Ovary (tissue), 9 donors: ENCODE results near the gene BEX3. TPM values are rescaled to one million over a fixed set of nuclear protein-coding genes. Genes with fewer than 3 reads are reported as not detected.

Source experiments
- DNase-seq, 5 donors: peaks; one replicate each; pipeline ENCODE4 v3.0.0-alpha.2; 2019 to 2020
- H3K27ac ChIP-seq, 2 donors: fragments of 200-600 bp; one replicate each; pipeline versions ENCODE4 v1.5.1 to v1.8.0; 2019 to 2022
- H3K27me3 ChIP-seq: fragments of 200-600 bp; one replicate; pipeline ENCODE4 v1.8.0; 2022
- H3K36me3 ChIP-seq: fragments of 200-600 bp; sonication (generic); one replicate; pipeline ENCODE4 v1.5.1; 2019
- H3K4me1 ChIP-seq: one replicate; pipeline ENCODE4 v1.8.1; 2013; ENCODE audit warnings: mild to moderate bottlenecking, moderate library complexity; ENCODE audit not compliant: insufficient read depth
- H3K4me3 ChIP-seq: fragments of 200-600 bp; sonication (generic); one replicate; pipeline ENCODE4 v1.5.1; 2017
- H3K9me3 ChIP-seq, 2 donors: fragments of 200-600 bp in 1 of 2; sonication (generic) in 1 of 2; one replicate each; pipeline versions ENCODE4 v1.5.1 to v1.8.1; 2013 to 2019; ENCODE audit warnings: mild to moderate bottlenecking in 1 of 2, moderate library complexity in 1 of 2
- CTCF ChIP-seq, 3 donors: fragments of 450-650 bp in 2 of 3; fragments of 200-600 bp in 1 of 3; IDR thresholded peaks; one replicate each; pipeline versions ENCODE4 v1.5.1 to v1.8.0; 2016 to 2022; ENCODE audit warnings: antibody characterized with exemption in 3 of 3, mild to moderate bottlenecking in 1 of 3
- EP300 ChIP-seq: sonication (generic); formaldehyde crosslinking; IDR thresholded peaks from one replicate; pipeline ENCODE4 v1.6.1; 2017; ENCODE audit warnings: antibody characterized with exemption
- POLR2A ChIP-seq: fragments of 450-650 bp; IDR thresholded peaks from one replicate; pipeline ENCODE4 v1.6.1; 2017; ENCODE audit warnings: antibody characterized with exemption, mild to moderate bottlenecking, moderate library complexity
- WGBS, 3 donors: extraction: QIAGEN DNeasy Blood & Tissue Kit in 1 of 3; methylation state at CpG; one replicate each; pipeline versions ENCODE4 v1.1.5 to v1.1.7; 2013 to 2017; 5-methylcytosine and 5-hydroxymethylcytosine counted together
- intact Hi-C, 4 donors: fragments of 100-400 bp; cut with DNase I; formaldehyde crosslinking; loops; one replicate each; pipeline versions ENCODE4 v1.11.0 to v1.15.1; 2022 to 2023
- polyA plus RNA-seq, 2 donors: library from polyadenylated mRNA; stranded (reverse); fragments of 200-250 nt in 1 of 2; fragments of 350-450 nt in 1 of 2; fragmentation: Illumina TruSeq in 1 of 2; extraction: RNeasy Lipid Tissue Mini Kit (QIAGEN cat#74804) in 1 of 2; gene quantifications; one replicate each; pipeline ENCODE4 v1.2.3, GENCODE V29; 2013 to 2014
- small RNA-seq: library from RNA; depleted of rRNA; stranded (forward); fragments of <200 nt; gene quantifications from one replicate; pipeline ENCODE3, GENCODE V24; 2016
- total RNA-seq, 7 donors: library from RNA; depleted of rRNA in 2 of 7; stranded (reverse); fragments of >200 nt in 2 of 7; fragmentation: NEBNext Ultra II Directional in 3 of 7; extraction: Animal tissue kit (Norgen Biotek cat#: 25700) in 3 of 7; gene quantifications; one replicate each; pipeline versions ENCODE4 v1.1.0 to v1.2.4, GENCODE V29; 2016 to 2023
- donor health status: DM: no; HTN: no; CAD: no; lungs with moderate emphysema.
- donor health status: DM: no; HTN: no; CAD: no.
- donor health status: Bipolar disorder and iron deficiency.
- donor health status: DM: yes; HTN: yes; CAD: no.
- donor health status: DM: no; HTN: no; CAD: no.
- donor health status: DM: yes; HTN: yes; CAD: no.

BEX3 gene
- total and polyA plus RNA-seq, 9 donors, result 204 to 426 (median 356) TPM

GRCh38 chrX:103418811-103419340 lies 42.5 kb downstream of the BEX3 start:
- TF ChIP-seq POLR2A, result no peak
- TF ChIP-seq CTCF (IDR thresholded peaks at IDR 0.05), result no peak
- WGBS, 3 donors, result 53 to 64% (median 57%) methylated on average over 1 of the region's 1 CpG
- Histone ChIP-seq H3K4me1 (no peaks in the 10 kb centered on the region), H3K27ac (no peak overlapping the region), H3K9me3 (no peaks in the 10 kb centered on the region), H3K27me3 (no peaks in the 10 kb centered on the region), H3K4me3 (no peak overlapping the region), H3K36me3 (no peaks in the 10 kb centered on the region)
- no peak for DNase-seq
- intact Hi-C loops, result no loop called here

- intact Hi-C loops, result no loop called here
- Histone ChIP-seq H3K27ac (no peak overlapping the region), H3K4me1 (no peaks in the 10 kb centered on the region), H3K36me3 (no peaks in the 10 kb centered on the region), H3K4me3 (no peak overlapping the region), H3K9me3 (no peaks in the 10 kb centered on the region), H3K27me3 (no peaks in the 10 kb centered on the region)
- DNase-seq, result no peak
- TF ChIP-seq EP300, result no peak
- no peak for TF ChIP-seq CTCF (IDR thresholded peaks at IDR 0.05)
- no peak for TF ChIP-seq POLR2A
- 59 to 68% (median 62%) methylated on average over 3 of the region's 3 CpGs for WGBS, 3 donors
Measured at GRCh38 chrX:103423955-103424638, 47.8 kb downstream of the BEX3 start.

Small RNAs within 50 kb of the gene (small RNA-seq; reads per million reads assigned to genes)
- gene Z92846.1, result not detected

Other genes with a start within 250 kb of the BEX3 start
- gene BEX4, start 161.4 kb upstream of the BEX3 start, total RNA-seq, result 10 to 100 TPM; 51.0 to 75.3 (median 60.9) TPM
- gene BEX4, start 161.4 kb upstream of the BEX3 start, polyA plus RNA-seq, result 100 to 1,000 TPM; 101 to 124 TPM
- gene TCEAL8, start 121.4 kb upstream of the BEX3 start, total RNA-seq, result 10 to 100 TPM; 41.8 to 72.0 (median 56.8) TPM
- gene TCEAL8, start 121.4 kb upstream of the BEX3 start, polyA plus RNA-seq, result 100 to 1,000 TPM in 1 of 2 donors, 10 to 100 TPM in 1; 67.6 to 121 TPM
- 1 to 10 TPM in 5 of 7 donors, under 1 TPM in 1, not detected in 1; 0.50 to 4.0 (median 2.2) TPM for gene TCEAL5, start 99.8 kb upstream of the BEX3 start, total RNA-seq
- 1 to 10 TPM; 2.3 to 3.6 TPM for gene TCEAL5, start 99.8 kb upstream of the BEX3 start, polyA plus RNA-seq
- gene BEX2, start 65.5 kb upstream of the BEX3 start, total RNA-seq, result 10 to 100 TPM; 29.5 to 67.0 (median 52.9) TPM
- 10 to 100 TPM; 55.9 to 79.4 TPM for gene BEX2, start 65.5 kb upstream of the BEX3 start, polyA plus RNA-seq
- 10 to 100 TPM; 12.9 to 44.9 (median 21.6) TPM for gene TCEAL7, start 46.3 kb upstream of the BEX3 start, total RNA-seq
- 10 to 100 TPM; 29.0 to 37.1 TPM for gene TCEAL7, start 46.3 kb upstream of the BEX3 start, polyA plus RNA-seq
- 100 to 1,000 TPM in 5 of 7 donors, 10 to 100 TPM in 2; 78.0 to 246 (median 139) TPM for gene TCEAL9, start 20.0 kb upstream of the BEX3 start, total RNA-seq
- gene TCEAL9, start 20.0 kb upstream of the BEX3 start, polyA plus RNA-seq, result 100 to 1,000 TPM; 216 to 223 TPM
- gene RAB40A, start 143.0 kb downstream of the BEX3 start, total RNA-seq, result 1 to 10 TPM in 6 of 7 donors, under 1 TPM in 1; 0.81 to 7.4 (median 5.1) TPM
- 1 to 10 TPM; 1.9 to 2.5 TPM for gene RAB40A, start 143.0 kb downstream of the BEX3 start, polyA plus RNA-seq
- gene TCEAL4, start 209.0 kb downstream of the BEX3 start, total RNA-seq, result 100 to 1,000 TPM; 333 to 772 (median 462) TPM
- 1,000 to 10,000 TPM in 1 of 2 donors, 100 to 1,000 TPM in 1; 942 to 1,592 TPM for gene TCEAL4, start 209.0 kb downstream of the BEX3 start, polyA plus RNA-seq
- 100 to 1,000 TPM in 4 of 7 donors, 10 to 100 TPM in 3; 67.8 to 150 (median 118) TPM for gene TCEAL3, start 231.4 kb downstream of the BEX3 start, total RNA-seq
- 100 to 1,000 TPM; 146 to 195 TPM for gene TCEAL3, start 231.4 kb downstream of the BEX3 start, polyA plus RNA-seq